Neuronal stem cell (in vitro differentiated cells): ENCODE data around the gene FAM200B.
"Not testable (repeated sequence)": the region's sequence is repeated elsewhere in the genome, so short reads cannot be mapped to it uniquely, and the experiment has no call there.

ENCODE experiments used
- DNase-seq: peaks from one replicate; pipeline ENCODE4 v3.0.0-alpha.2; 2013; ENCODE audit warnings: low spot score
- H2AFZ ChIP-seq: one replicate; pipeline ENCODE4 v1.6.1; 2013; ENCODE audit warnings: mild to moderate bottlenecking, low read length, inconsistent platforms
- H2AK5ac ChIP-seq: 2 replicates; pipeline ENCODE4 v1.6.1; 2013; ENCODE audit warnings: low read depth, mild to moderate bottlenecking, inconsistent platforms, low read length, moderate library complexity, mixed read lengths
- H2BK120ac ChIP-seq: 2 replicates; pipeline ENCODE4 v1.6.1; 2013; ENCODE audit warnings: low read depth, mild to moderate bottlenecking, inconsistent platforms, low read length, moderate library complexity, mixed read lengths
- H2BK12ac ChIP-seq: one replicate; pipeline ENCODE4 v1.6.1; 2013; ENCODE audit warnings: low read length, inconsistent platforms
- H2BK15ac ChIP-seq: 2 replicates; pipeline ENCODE4 v1.6.1; 2013; ENCODE audit warnings: mild to moderate bottlenecking, low read length, inconsistent platforms, mixed read lengths
- H2BK5ac ChIP-seq: one replicate; pipeline ENCODE4 v1.6.1; 2013; ENCODE audit warnings: inconsistent platforms, mild to moderate bottlenecking, low read length, moderate library complexity
- H3K14ac ChIP-seq: one replicate; pipeline ENCODE4 v1.6.1; 2013; ENCODE audit warnings: low read length, inconsistent platforms
- H3K18ac ChIP-seq: 2 replicates; pipeline ENCODE4 v1.6.1; 2013; ENCODE audit warnings: low read length, inconsistent platforms
- H3K23ac ChIP-seq: 2 replicates; pipeline ENCODE4 v1.6.1; 2013; ENCODE audit warnings: low read depth, mild to moderate bottlenecking, mixed read lengths, low read length, inconsistent platforms; ENCODE audit not compliant: poor library complexity
- H3K27ac ChIP-seq: replicated peaks from 3 replicates; pipeline ENCODE4 v1.5.1; 2013; ENCODE audit warnings: low read length, inconsistent platforms
- H3K27me3 ChIP-seq, 3 experiments: 2 replicates each; pipeline ENCODE4 v1.6.1; 2013; ENCODE audit warnings: low read length in 3 of 3, mild to moderate bottlenecking in 2 of 3, inconsistent platforms in 1 of 3, low read depth in 1 of 3, mixed read lengths in 1 of 3, moderate library complexity in 1 of 3; ENCODE audit not compliant: control insufficient read depth in 3 of 3, insufficient read depth in 3 of 3
- H3K36me3 ChIP-seq, 2 donors: replicated peaks in 1 of 2; 2 replicates each; pipeline ENCODE4 v1.6.1; 2013; ENCODE audit warnings: low read length in 2 of 2; ENCODE audit not compliant: control insufficient read depth in 2 of 2, insufficient read depth in 2 of 2
- H3K4ac ChIP-seq: 2 replicates; pipeline ENCODE4 v1.6.1; 2013; ENCODE audit warnings: inconsistent platforms, mild to moderate bottlenecking, low read length, moderate library complexity
- H3K4me1 ChIP-seq, 2 donors: 1 replicate in 1 of 2; 2 replicates in 1 of 2; pipeline ENCODE4 v1.6.1; 2013; ENCODE audit warnings: low read length in 2 of 2, low read depth in 1 of 2; ENCODE audit not compliant: control insufficient read depth in 2 of 2, insufficient read depth in 1 of 2
- H3K4me2 ChIP-seq: one replicate; pipeline ENCODE4 v1.6.1; 2013; ENCODE audit warnings: mild to moderate bottlenecking, low read length, inconsistent platforms; ENCODE audit not compliant: insufficient read depth, poor library complexity, severe bottlenecking
- H3K4me3 ChIP-seq, 2 donors: 2 replicates each; pipeline ENCODE4 v1.5.1; 2013; ENCODE audit warnings: low read length in 2 of 2, mild to moderate bottlenecking in 2 of 2, inconsistent platforms in 1 of 2, moderate library complexity in 1 of 2
- H3K79me1 ChIP-seq: one replicate; pipeline ENCODE4 v1.6.1; 2013; ENCODE audit warnings: low read depth, mild to moderate bottlenecking, inconsistent platforms, low read length, moderate library complexity
- H3K9ac ChIP-seq: one replicate; pipeline ENCODE4 v1.6.1; 2013; ENCODE audit warnings: mild to moderate bottlenecking, low read depth, low read length, inconsistent platforms; ENCODE audit not compliant: poor library complexity
- H3K9me3 ChIP-seq, 2 donors: replicated peaks in 1 of 2; 2 replicates each; pipeline versions ENCODE3 to v1.6.1; 2013; ENCODE audit warnings: low read length in 2 of 2, mild to moderate bottlenecking in 2 of 2, inconsistent platforms in 1 of 2, low read depth in 1 of 2, mixed read lengths in 1 of 2, moderate library complexity in 1 of 2; ENCODE audit not compliant: control insufficient read depth in 2 of 2, insufficient read depth in 1 of 2
- H4K8ac ChIP-seq: one replicate; pipeline ENCODE4 v1.6.1; 2013; ENCODE audit warnings: low read depth, mild to moderate bottlenecking, inconsistent platforms, low read length, moderate library complexity
- H4K91ac ChIP-seq: one replicate; pipeline ENCODE4 v1.6.1; 2013; ENCODE audit warnings: low read length, low read depth, mild to moderate bottlenecking, inconsistent platforms; ENCODE audit not compliant: poor library complexity
- WGBS, 2 donors: extraction: QIAGEN DNeasy Blood & Tissue Kit; methylation state at CpG; one replicate each; pipeline ENCODE4 v1.1.7; 2013; ENCODE audit warnings: missing lambda C conversion rate in 2 of 2, mixed read lengths in 1 of 2; ENCODE audit not compliant: insufficient read length in 2 of 2, insufficient replicate concordance in 1 of 2; ENCODE audit errors: extremely low coverage in 2 of 2; 5-methylcytosine and 5-hydroxymethylcytosine counted together

Gene FAM200B

GRCh38 chr4:15729910-15730533 is 48.4 kb downstream of the FAM200B start:
- Histone ChIP-seq H2AK5ac (no peak overlapping the region), H3K27me3 (no peaks in the 10 kb centered on the region), H3K4me2 (no peak overlapping the region), H2BK5ac (no peak overlapping the region), H3K4ac (no peak overlapping the region), H4K91ac (no peak overlapping the region), H2BK120ac (no peak overlapping the region), H3K14ac (no peak overlapping the region), H2AFZ (peak overlapping the region; percentile 19), H3K27ac (no peak overlapping the region), H3K4me3 (no peak overlapping the region), H3K4me1 (no peaks in the 10 kb centered on the region), H2BK12ac (no peak overlapping the region), H3K18ac (no peak overlapping the region), H3K9ac (no peak overlapping the region), H2BK15ac (no peak overlapping the region), H3K36me3 (no peaks in the 10 kb centered on the region), H4K8ac (no peak overlapping the region), H3K23ac (no peak overlapping the region), H3K79me1 (no peaks in the 10 kb centered on the region), H3K9me3 (no peaks in the 10 kb centered on the region)
- WGBS, 2 donors, result no CpG with 5 or more reads among the region's 3 CpGs
- DNase-seq, result peak; percentile 29

GRCh38 chr4:15733061-15733460 is 51.4 kb downstream of the FAM200B start:
- not testable (repeated sequence) for H3K14ac ChIP-seq, H3K4ac ChIP-seq, H2BK5ac ChIP-seq, H2BK120ac ChIP-seq, H2BK12ac ChIP-seq, H3K36me3 ChIP-seq, H3K23ac ChIP-seq, H3K4me1 ChIP-seq, H3K27me3 ChIP-seq, H3K9ac ChIP-seq, H3K18ac ChIP-seq, H3K27ac ChIP-seq, H2AK5ac ChIP-seq, H3K9me3 ChIP-seq, H2BK15ac ChIP-seq, H2AFZ ChIP-seq, H4K8ac ChIP-seq, H3K79me1 ChIP-seq, H4K91ac ChIP-seq, H3K4me2 ChIP-seq, H3K4me3 ChIP-seq, DNase-seq
- WGBS, 2 donors, result no CpG with 5 or more reads among the region's 5 CpGs

- H3K14ac ChIP-seq, result no peak overlapping the region
Observed at GRCh38 chr4:15735536-15735935, 53.9 kb downstream of the FAM200B start.

GRCh38 chr4:15736514-15737050 is 55.0 kb downstream of the FAM200B start:
- H3K18ac ChIP-seq, result no peak overlapping the region
- H2AK5ac ChIP-seq, result no peak overlapping the region
- no peak overlapping the region for H4K91ac ChIP-seq
- no CpG with 5 or more reads among the region's 4 CpGs for WGBS, 2 donors
- H3K4me2 ChIP-seq, result no peak overlapping the region
- H3K27ac ChIP-seq, result no peak overlapping the region
- H3K9ac ChIP-seq, result no peak overlapping the region
- H2BK5ac ChIP-seq, result no peak overlapping the region
- H3K4me3 ChIP-seq, result no peak overlapping the region
- no peaks in the 10 kb centered on the region for H3K79me1 ChIP-seq
- H3K36me3 ChIP-seq, result no peaks in the 10 kb centered on the region
- no peak overlapping the region for H2BK15ac ChIP-seq
- no peaks in the 10 kb centered on the region for H3K27me3 ChIP-seq
- no peak overlapping the region for H2AFZ ChIP-seq
- no peaks in the 10 kb centered on the region for H3K4me1 ChIP-seq
- H3K14ac ChIP-seq, result no peak overlapping the region
- H3K4ac ChIP-seq, result no peak overlapping the region
- H4K8ac ChIP-seq, result no peak overlapping the region
- H3K9me3 ChIP-seq, result no peaks in the 10 kb centered on the region
- DNase-seq, result no peak
- no peak overlapping the region for H2BK12ac ChIP-seq
- no peak overlapping the region for H2BK120ac ChIP-seq
- no peak overlapping the region for H3K23ac ChIP-seq

More at GRCh38 chr4:15735536-15735935, 53.9 kb downstream of the FAM200B start:
- no peak overlapping the region for H3K18ac ChIP-seq
- H3K4me1 ChIP-seq, result no peaks in the 10 kb centered on the region
- H3K9ac ChIP-seq, result no peak overlapping the region
- no peak overlapping the region for H3K27ac ChIP-seq
- H2BK5ac ChIP-seq, result no peak overlapping the region
- no peak for DNase-seq
- H2BK15ac ChIP-seq, result no peak overlapping the region
- H3K4me3 ChIP-seq, result no peak overlapping the region
- H2BK120ac ChIP-seq, result no peak overlapping the region
- H2BK12ac ChIP-seq, result no peak overlapping the region
- H4K91ac ChIP-seq, result no peak overlapping the region
- no peak overlapping the region for H2AFZ ChIP-seq
- no peak overlapping the region for H3K4ac ChIP-seq
- no peak overlapping the region for H3K4me2 ChIP-seq
- no peak overlapping the region for H3K23ac ChIP-seq
- H3K9me3 ChIP-seq, result no peaks in the 10 kb centered on the region
- H3K36me3 ChIP-seq, result no peaks in the 10 kb centered on the region
- H2AK5ac ChIP-seq, result no peak overlapping the region
- no peak overlapping the region for H4K8ac ChIP-seq
- no peaks in the 10 kb centered on the region for H3K79me1 ChIP-seq
- no CpG with 5 or more reads among the region's 6 CpGs for WGBS, 2 donors
- H3K27me3 ChIP-seq, result no peaks in the 10 kb centered on the region
